Measurements from ENCODE around the gene LRBA. TPM values are rescaled to one million over a fixed set of nuclear protein-coding genes. Genes with fewer than 3 reads are reported as not detected.

LRBA gene
- polyA plus RNA-seq, 3 donors from 2014 or later = 18.1 to 25.3 (median 19.6) TPM

GRCh38 chr4:150896497-150896896, 118.6 kb downstream of the LRBA start:
- H3K4me1 Mint-ChIP-seq = no peaks in the 10 kb centered on the region
- H3K27me3 Mint-ChIP-seq (ENCODE audit: low read depth in 3 of 3) = peaks cover 0 to 1% (median 0%) of the 10 kb centered on the region in 3 donors
- DNase-seq = no peak
- H3K36me3 Mint-ChIP-seq = peaks cover 13 to 39% (median 34%) of the 10 kb centered on the region in 3 donors
- H3K27ac Mint-ChIP-seq = no peak overlapping the region
- H3K4me3 Mint-ChIP-seq = no peak overlapping the region
- H3K9me3 Mint-ChIP-seq = no peaks in the 10 kb centered on the region

DNA sequence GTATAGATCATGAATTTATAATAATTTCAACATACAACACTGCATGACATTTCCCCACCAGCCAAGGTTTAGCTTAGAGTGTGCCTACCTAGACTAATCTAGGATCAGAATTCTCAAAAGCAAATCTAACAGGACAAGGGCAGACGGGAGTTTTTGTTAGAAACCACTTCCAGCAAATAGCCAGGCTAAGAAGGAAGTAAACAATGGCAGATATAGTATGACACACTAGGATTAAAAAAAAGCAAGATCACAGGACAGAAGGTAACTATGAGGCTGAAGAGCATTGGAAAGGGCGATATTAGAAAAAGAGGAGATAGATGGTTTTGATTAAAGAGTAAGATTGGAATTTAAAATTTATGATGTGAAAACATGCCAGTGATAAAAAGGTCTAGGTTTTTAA, 124.8 kb downstream of the LRBA start:
- DNase-seq = no peak
- peaks cover 4 to 33% (median 14%) of the 10 kb centered on the region in 3 donors for H3K36me3 Mint-ChIP-seq
- H3K27me3 Mint-ChIP-seq (ENCODE audit: low read depth in 3 of 3) = no peaks in the 10 kb centered on the region
- no peaks in the 10 kb centered on the region for H3K9me3 Mint-ChIP-seq
- H3K27ac Mint-ChIP-seq = peak overlapping the region in 5 of 6 donors; percentile 0 to 71 (median 13)
- no peak overlapping the region for H3K4me3 Mint-ChIP-seq
- H3K4me1 Mint-ChIP-seq = peaks cover 13 to 32% of the 10 kb centered on the region in 2 donors

GRCh38 chr4:150889306-150889705, 125.8 kb downstream of the LRBA start:
- no peak overlapping the region for H3K27ac Mint-ChIP-seq
- no peak for DNase-seq
- peaks cover 4 to 29% (median 9%) of the 10 kb centered on the region in 3 donors for H3K36me3 Mint-ChIP-seq
- H3K27me3 Mint-ChIP-seq (ENCODE audit: low read depth in 3 of 3) = no peaks in the 10 kb centered on the region
- no peaks in the 10 kb centered on the region for H3K9me3 Mint-ChIP-seq
- no peak overlapping the region for H3K4me3 Mint-ChIP-seq
- H3K4me1 Mint-ChIP-seq = peaks cover 13 to 32% of the 10 kb centered on the region in 2 donors

DNA sequence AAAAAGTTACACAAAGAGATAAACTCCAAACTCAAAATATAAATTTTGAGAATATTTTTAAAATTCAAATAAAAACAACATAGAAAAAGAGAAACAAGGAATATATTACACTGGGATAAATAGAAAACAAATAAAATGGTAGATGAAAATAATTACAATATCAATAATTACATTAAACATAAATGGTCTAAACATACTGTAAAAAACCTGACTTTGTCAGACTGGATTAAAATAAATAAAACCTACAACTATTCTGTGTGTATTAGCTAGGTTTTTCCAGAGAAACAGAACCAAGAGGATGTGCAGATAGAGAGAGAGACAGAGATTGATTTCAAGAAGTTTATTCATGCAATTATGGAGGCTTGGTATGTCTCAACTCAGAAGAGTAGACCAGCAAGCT, 126.5 kb downstream of the LRBA start:
- no peaks in the 10 kb centered on the region for H3K27me3 Mint-ChIP-seq (ENCODE audit: low read depth in 3 of 3)
- DNase-seq = no peak
- H3K4me1 Mint-ChIP-seq = peaks cover 13 to 32% of the 10 kb centered on the region in 2 donors
- H3K27ac Mint-ChIP-seq = peak overlapping the region in 1 of 6 donors; percentile 33
- peaks cover 4 to 24% (median 6%) of the 10 kb centered on the region in 3 donors for H3K36me3 Mint-ChIP-seq
- no peaks in the 10 kb centered on the region for H3K9me3 Mint-ChIP-seq
- H3K4me3 Mint-ChIP-seq = no peak overlapping the region

GRCh38 chr4:150888217-150888616, 126.9 kb downstream of the LRBA start:
- H3K9me3 Mint-ChIP-seq = no peaks in the 10 kb centered on the region
- H3K27me3 Mint-ChIP-seq (ENCODE audit: low read depth in 3 of 3) = no peaks in the 10 kb centered on the region
- no peak overlapping the region for H3K27ac Mint-ChIP-seq
- H3K4me3 Mint-ChIP-seq = no peak overlapping the region
- H3K4me1 Mint-ChIP-seq = peaks cover 13 to 32% of the 10 kb centered on the region in 2 donors
- H3K36me3 Mint-ChIP-seq = peaks cover 4 to 24% (median 6%) of the 10 kb centered on the region in 3 donors
- DNase-seq = no peak

GRCh38 chr4:150886597-150886996, 128.5 kb downstream of the LRBA start:
- no peaks in the 10 kb centered on the region for H3K27me3 Mint-ChIP-seq (ENCODE audit: low read depth in 3 of 3)
- H3K4me3 Mint-ChIP-seq = no peak overlapping the region
- peaks cover 13 to 32% of the 10 kb centered on the region in 2 donors for H3K4me1 Mint-ChIP-seq
- peaks cover 3 to 16% (median 7%) of the 10 kb centered on the region in 3 donors for H3K36me3 Mint-ChIP-seq
- no peaks in the 10 kb centered on the region for H3K9me3 Mint-ChIP-seq
- DNase-seq = no peak
- H3K27ac Mint-ChIP-seq = peak overlapping the region in 1 of 6 donors; percentile 8

GRCh38 chr4:150884625-150885024, 130.5 kb downstream of the LRBA start:
- Mint-ChIP-seq H3K27ac (peak overlapping the region in 2 of 6 donors; percentile 8 to 38), H3K27me3 (ENCODE audit: low read depth in 3 of 3) (no peaks in the 10 kb centered on the region), H3K4me1 (peaks cover 8 to 18% of the 10 kb centered on the region in 2 donors), H3K4me3 (peak overlapping the region in 1 of 5 donors; percentile 67), H3K9me3 (no peaks in the 10 kb centered on the region), H3K36me3 (peaks cover 15 to 21% (median 19%) of the 10 kb centered on the region in 3 donors)
- no peak for DNase-seq

- Mint-ChIP-seq H3K27ac (no peak overlapping the region), H3K4me3 (no peak overlapping the region), H3K4me1 (peaks cover 4 to 8% of the 10 kb centered on the region in 2 donors), H3K36me3 (peaks cover 31 to 50% (median 49%) of the 10 kb centered on the region in 3 donors), H3K27me3 (ENCODE audit: low read depth in 3 of 3) (peaks cover 0 to 2% (median 0%) of the 10 kb centered on the region in 3 donors), H3K9me3 (peaks cover 0 to 2% (median 0%) of the 10 kb centered on the region in 6 donors)
- DNase-seq = no peak
Measured at GRCh38 chr4:150875367-150875766, 139.7 kb downstream of the LRBA start.

DNA sequence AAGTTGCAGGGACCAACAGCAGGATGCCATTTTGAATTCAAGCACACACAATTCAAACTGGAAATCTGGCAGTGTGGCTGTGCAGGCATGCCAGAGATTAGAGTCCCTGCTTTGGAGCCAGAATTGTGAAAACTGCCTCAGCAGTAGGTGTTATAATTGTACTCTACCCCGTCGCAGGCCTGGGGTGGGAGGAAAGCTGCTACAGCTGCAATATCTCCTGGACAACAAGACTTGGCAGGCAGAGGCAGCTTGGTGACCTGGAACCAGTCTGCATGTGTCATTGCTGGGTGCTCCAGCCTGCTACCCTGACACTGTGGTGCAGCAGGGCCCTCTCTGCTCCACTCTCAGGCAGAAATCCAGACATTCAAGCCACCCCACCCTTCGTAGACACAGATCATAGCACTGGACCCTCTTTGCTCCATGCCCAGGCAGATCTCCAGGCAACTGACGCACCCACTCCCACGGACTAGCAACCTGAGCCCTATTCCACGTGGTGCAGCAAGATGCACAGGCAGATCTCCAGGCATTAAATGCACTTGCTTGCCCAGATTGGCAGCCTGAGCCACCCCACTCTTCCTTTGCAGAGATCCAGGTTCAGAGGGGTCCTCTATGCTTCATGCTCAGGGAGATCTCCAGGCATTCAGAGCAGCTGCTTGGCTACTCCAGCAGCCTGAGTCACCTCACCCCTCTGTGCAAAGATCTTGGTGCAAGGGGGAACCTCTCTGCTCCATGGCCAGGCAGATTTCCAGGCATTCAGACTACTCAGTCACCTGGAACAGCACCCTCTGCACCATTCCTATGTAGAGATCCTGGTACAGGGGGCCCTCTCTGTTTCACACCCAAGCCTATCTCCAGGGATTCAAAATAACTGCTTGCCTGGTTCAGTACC, 140.5 kb downstream of the LRBA start:
- Mint-ChIP-seq H3K36me3 (peaks cover 25 to 43% (median 42%) of the 10 kb centered on the region in 3 donors), H3K27ac (no peak overlapping the region)

GRCh38 chr4:150867148-150867547, 147.9 kb downstream of the LRBA start:
- Mint-ChIP-seq H3K9me3 (no peaks in the 10 kb centered on the region), H3K4me3 (no peak overlapping the region), H3K36me3 (peaks cover 0 to 5% (median 2%) of the 10 kb centered on the region in 3 donors), H3K4me1 (no peaks in the 10 kb centered on the region), H3K27me3 (ENCODE audit: low read depth in 3 of 3) (no peaks in the 10 kb centered on the region), H3K27ac (no peak overlapping the region)
- peak; percentile 56 to 67 (median 57) for DNase-seq

More for the DNA sequence above, 140.5 kb downstream of the LRBA start:
- no peak for DNase-seq
- no peak overlapping the region for H3K4me3 Mint-ChIP-seq
- H3K9me3 Mint-ChIP-seq = peaks cover 0 to 2% (median 0%) of the 10 kb centered on the region in 6 donors
- peaks cover 4 to 8% of the 10 kb centered on the region in 2 donors for H3K4me1 Mint-ChIP-seq
- H3K27me3 Mint-ChIP-seq (ENCODE audit: low read depth in 3 of 3) = peaks cover 0 to 2% (median 0%) of the 10 kb centered on the region in 3 donors

DNA sequence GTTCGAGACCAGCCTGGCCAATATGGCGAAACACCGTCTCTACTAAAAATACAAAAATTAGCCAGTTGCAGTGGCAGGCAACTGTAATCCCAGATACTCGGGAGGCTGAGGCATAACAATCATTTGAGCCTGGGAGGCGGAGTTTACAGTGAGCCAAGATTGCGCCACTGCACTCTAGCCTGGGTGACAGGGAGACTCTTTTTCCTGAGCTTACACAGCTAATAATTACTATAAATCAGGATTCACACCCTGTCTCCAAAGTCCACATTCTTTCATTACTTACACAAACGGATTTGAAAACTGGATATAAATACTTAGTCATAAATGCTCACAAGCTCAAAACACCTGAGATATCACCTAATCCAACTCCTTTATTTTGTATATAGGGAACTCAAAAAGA, 151.6 kb downstream of the LRBA start:
- H3K4me1 Mint-ChIP-seq = no peaks in the 10 kb centered on the region
- H3K9me3 Mint-ChIP-seq = no peaks in the 10 kb centered on the region
- no peak for DNase-seq
- no peak overlapping the region for H3K4me3 Mint-ChIP-seq
- peaks cover 0 to 3% (median 3%) of the 10 kb centered on the region in 3 donors for H3K36me3 Mint-ChIP-seq
- no peaks in the 10 kb centered on the region for H3K27me3 Mint-ChIP-seq (ENCODE audit: low read depth in 3 of 3)
- H3K27ac Mint-ChIP-seq = no peak overlapping the region

DNA sequence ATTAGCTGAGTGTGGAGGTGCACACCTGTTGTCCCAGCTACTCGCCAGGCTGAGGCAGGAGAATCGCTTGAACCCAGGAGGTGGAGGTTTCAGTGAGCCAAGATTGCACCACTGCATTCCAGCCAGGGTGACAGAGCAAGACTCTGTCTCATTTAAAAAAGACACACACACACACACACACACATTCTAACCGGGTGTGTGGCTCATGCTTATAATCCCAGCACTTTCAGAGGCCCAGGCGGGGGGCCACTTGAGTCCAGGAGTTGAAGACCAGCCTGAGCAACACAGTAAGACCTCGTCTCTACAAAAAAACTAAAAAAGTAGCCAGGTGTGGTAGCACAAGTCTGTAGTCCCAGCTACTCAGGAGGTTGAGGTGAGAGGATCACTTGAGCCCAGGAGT, 152.3 kb downstream of the LRBA start:
- H3K36me3 Mint-ChIP-seq = peaks cover 0 to 3% (median 3%) of the 10 kb centered on the region in 3 donors
- no peaks in the 10 kb centered on the region for H3K27me3 Mint-ChIP-seq (ENCODE audit: low read depth in 3 of 3)
- DNase-seq = no peak
- H3K4me1 Mint-ChIP-seq = no peaks in the 10 kb centered on the region
- H3K9me3 Mint-ChIP-seq = no peaks in the 10 kb centered on the region
- H3K27ac Mint-ChIP-seq = no peak overlapping the region
- H3K4me3 Mint-ChIP-seq = no peak overlapping the region

- peak overlapping the region in 1 of 6 donors; percentile 24 for H3K27ac Mint-ChIP-seq
Measured at GRCh38 chr4:150859453-150859852, 155.6 kb downstream of the LRBA start.

DNA sequence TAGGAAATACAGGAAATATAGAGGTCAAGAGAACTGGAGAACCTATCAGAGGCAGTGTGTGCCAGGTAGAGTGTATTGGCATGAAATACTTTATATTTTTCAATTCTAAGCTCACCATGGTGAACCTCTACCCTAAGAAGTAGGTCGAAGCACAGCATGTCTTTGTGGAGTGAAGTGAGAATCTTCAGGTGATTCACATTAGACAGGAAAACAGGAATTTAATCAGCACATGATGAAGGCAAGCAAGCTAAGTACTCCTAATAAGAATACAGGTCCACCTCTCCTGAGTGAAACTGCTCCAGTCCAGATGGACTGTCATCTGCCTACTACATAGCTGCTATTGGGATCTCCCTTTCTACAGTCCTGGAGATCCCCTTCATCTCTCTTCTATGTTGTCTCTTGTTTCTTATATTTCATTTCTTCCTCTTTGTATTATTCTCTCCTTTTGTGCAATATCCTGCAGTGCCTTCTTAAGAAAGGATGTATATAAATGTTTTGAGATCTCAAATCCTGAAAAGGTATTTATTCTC, 159.0 kb downstream of the LRBA start:
- H3K4me3 Mint-ChIP-seq = no peak overlapping the region
- H3K36me3 Mint-ChIP-seq = peaks cover 7 to 19% (median 10%) of the 10 kb centered on the region in 3 donors
- no peaks in the 10 kb centered on the region for H3K27me3 Mint-ChIP-seq (ENCODE audit: low read depth in 3 of 3)
- no peak overlapping the region for H3K27ac Mint-ChIP-seq
- H3K4me1 Mint-ChIP-seq = peaks cover 0 to 6% of the 10 kb centered on the region in 2 donors
- H3K9me3 Mint-ChIP-seq = no peaks in the 10 kb centered on the region
- DNase-seq = no peak

More at GRCh38 chr4:150859453-150859852, 155.6 kb downstream of the LRBA start:
- H3K9me3 Mint-ChIP-seq = no peaks in the 10 kb centered on the region
- DNase-seq = no peak
- H3K4me1 Mint-ChIP-seq = no peaks in the 10 kb centered on the region
- H3K4me3 Mint-ChIP-seq = no peak overlapping the region
- peaks cover 3% of the 10 kb centered on the region in 3 donors for H3K36me3 Mint-ChIP-seq
- no peaks in the 10 kb centered on the region for H3K27me3 Mint-ChIP-seq (ENCODE audit: low read depth in 3 of 3)

All from immature natural killer cell (primary cell).